ENCODE data around the gene NDST1.
A peak's percentile ranks its signal among the peaks of the same experiment; 100 is the strongest.

Gene NDST1

GRCh38 chr5:150489360-150490295, 18.3 kb upstream of the NDST1 start:
- peak; percentile 80 for DNase-seq (ENCODE audit: low spot score)

DNA sequence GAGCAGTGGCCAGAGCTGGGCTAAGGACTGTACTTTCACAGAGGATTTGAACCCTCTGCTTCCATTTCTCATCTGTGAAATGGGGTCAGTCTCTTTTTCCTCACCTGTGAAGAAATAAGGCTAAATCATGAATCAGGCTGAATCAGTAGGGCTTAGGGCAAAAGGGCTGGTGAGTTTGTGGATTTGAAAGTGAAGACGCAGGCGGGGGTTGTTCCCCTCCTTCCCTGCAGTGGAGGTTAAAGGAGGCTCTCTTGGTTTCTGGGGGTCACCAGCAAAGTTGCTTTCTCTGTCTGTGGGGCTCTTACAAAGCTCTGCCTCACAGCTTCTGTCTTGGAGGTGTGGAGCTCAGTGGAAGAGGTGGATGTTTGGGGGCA, 17.6 kb upstream of the NDST1 start:
- no peak for DNase-seq (ENCODE audit: low spot score)

GRCh38 chr5:150490754-150491153, 17.2 kb upstream of the NDST1 start:
- no peak for DNase-seq (ENCODE audit: low spot score)

DNA sequence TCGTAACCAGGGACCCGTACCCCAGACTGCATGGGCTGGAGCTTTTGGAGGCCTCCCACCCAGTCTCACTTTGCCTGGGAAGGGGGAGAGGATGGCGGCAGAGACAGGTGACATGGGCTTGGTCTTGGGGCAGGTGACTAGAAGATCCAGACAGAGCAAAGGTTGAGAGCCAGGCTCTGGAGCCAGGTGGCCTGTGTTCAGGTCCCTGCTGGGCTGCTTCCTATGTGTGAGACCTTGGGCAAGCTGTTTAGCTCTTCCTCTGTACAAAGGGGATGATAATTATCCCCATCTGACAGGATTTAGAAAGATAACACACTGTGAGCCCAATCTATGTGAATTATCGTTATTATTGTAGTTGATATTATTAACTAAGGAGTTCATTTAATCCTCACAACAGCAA, 16.1 kb upstream of the NDST1 start:
- DNase-seq (ENCODE audit: low spot score) = no peak

DNA sequence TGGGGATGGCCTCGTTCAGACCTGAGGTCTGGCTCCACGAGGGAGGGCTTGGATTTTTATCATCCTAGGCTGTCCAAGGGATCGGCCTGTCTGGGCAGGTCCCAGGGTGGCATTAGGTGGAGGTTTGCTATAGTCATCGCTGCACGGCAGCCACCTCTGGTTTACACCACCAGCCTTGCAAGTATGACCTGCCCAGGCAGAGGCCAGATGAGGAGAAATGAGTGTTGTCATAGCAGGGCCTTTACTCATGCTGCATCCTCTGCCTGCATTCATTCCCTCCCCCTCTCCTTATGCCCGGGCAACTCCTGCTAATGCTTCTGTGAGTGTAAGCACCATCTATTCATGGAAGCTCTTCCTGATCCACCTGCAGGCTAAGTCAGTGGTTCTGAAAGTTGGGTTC, 15.3 kb upstream of the NDST1 start:
- no peak for DNase-seq (ENCODE audit: low spot score)

DNA sequence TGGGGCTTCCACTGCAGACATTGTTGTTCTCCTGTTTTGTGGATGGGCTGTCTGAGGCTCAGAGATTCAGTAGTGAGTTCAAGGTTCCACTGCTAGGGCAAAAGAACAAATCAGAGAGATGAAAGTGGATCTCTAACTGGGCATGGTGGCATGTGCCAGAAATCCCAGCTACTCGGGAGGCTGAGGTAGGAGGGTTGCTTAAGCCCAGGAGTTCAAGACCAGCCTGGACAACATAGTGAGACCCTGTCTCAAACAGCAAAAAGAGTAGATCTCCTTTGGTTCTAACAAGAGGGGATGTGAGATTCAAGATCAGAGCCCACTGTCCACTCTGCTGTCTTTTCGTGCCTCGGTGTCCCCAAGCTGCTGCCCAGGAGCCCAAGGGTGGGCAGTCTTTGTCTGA, 11.8 kb upstream of the NDST1 start:
- DNase-seq (ENCODE audit: low spot score) = no peak

- no peak for DNase-seq (ENCODE audit: low spot score)
These were observed 11.4 kb upstream of the NDST1 start for GRCh38 chr5:150496534-150496933.

GRCh38 chr5:150497274-150497988, 10.5 kb upstream of the NDST1 start:
- no peak for DNase-seq (ENCODE audit: low spot score)

DNA sequence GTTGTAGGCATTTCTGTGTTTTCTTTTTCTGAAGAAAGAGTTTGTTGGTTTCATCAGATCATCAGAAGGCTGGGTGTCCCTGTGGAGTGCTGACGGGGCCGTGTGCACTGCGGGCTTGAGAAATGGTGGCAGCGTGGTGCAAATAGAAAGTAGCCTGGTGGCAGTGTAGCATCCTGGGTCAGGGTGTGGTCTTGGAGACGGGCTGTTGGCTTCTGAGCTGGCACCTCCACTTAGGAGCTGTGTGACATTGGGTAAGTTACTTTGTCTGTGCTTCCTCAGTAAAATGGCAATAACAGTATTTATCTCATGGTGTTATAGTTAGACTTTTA, 10.0 kb upstream of the NDST1 start:
- DNase-seq (ENCODE audit: low spot score) = no peak

DNA sequence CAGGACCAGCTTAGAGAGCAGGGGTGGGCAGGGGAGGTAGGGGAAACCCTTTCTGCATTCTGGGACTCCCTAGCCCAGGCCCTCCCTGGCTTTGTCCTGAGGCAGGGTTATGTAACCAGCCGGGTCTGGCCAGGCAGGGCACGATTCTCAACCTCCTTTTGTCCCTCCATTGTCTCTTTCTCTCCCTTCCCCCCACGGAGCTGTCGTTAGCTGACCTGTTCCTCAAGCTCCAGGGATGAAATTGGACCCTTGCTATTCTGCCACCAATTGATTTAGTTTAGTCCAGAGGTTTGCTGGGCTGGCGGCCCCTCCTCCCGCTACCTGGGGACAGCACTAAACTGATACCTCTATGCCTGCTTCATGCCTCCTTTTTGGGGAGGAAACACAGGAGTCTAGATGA, 9.4 kb upstream of the NDST1 start:
- DNase-seq (ENCODE audit: low spot score) = no peak

GRCh38 chr5:150498971-150499370, 9.0 kb upstream of the NDST1 start:
- no peak for DNase-seq (ENCODE audit: low spot score)

DNA sequence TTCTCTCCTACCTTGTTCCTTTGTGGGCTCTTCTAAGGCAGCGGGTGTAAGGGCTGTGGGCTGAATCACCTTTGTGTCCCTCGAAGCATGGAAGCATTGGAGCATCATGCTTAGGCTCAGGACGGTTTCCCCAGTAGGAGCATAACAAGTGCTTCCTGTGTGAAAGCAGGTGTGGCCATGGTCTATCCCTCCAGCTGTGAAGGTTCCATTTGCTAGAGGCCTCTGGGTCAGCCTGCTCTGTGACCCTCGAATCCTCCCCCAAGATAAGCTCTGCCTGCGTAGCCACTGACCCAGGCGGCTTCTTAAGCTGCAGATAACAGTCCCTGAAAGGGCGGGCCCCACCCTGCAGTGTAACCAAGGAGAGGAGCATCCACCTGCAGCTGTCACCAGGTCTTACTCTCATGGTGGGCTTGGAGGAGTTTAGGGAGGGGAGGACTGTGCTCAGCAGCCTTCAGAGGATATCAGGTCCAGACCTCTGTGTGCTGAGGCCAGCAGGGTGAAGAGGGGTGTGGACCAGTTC, 8.4 kb upstream of the NDST1 start:
- DNase-seq (ENCODE audit: low spot score) = no peak

GRCh38 chr5:150500328-150500841, 7.5 kb upstream of the NDST1 start:
- DNase-seq (ENCODE audit: low spot score) = no peak

- peak; percentile 83 for DNase-seq (ENCODE audit: low spot score)
These were observed 7.0 kb upstream of the NDST1 start for GRCh38 chr5:150500905-150501304.

DNA sequence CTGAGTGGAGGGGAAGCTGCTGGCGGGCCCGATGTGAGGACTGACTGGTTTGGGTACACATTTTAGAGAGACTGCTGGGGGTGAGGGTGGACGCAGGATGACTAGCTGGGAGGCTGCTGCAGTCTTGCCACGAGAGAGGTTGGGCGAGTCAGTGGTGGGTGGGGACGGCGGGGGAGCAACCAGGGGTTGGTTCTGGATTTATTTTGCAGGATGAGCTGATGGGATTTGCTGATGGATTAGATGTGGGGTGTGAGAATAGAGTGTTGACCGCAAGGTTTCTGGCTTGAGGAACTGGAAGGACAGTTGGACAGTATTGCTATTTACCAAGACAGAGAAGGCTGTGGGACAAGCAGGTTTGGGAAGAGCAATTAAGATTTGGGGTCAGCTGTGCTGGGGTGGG, 5.8 kb upstream of the NDST1 start:
- no peak for DNase-seq (ENCODE audit: low spot score)

DNA sequence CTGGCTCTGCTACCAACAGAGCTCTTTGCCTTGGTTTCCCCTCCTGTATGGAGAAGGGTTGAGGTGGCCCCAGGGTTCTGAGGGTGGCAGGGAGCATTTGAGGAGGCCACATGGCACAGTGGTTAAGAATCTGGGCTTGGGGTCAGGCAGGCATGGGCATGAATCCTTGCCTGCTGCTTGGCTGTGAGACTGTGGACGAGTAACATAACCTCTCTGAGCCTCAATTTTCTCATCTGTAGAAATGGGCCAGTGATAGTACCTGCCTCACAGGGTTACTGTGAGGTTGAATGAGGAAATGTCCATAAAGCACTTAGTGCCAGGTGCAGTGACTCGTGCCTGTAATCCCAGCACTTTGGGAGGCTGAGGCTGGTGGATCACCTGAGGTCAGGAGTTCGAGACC, 5.1 kb upstream of the NDST1 start:
- no peak for DNase-seq (ENCODE audit: low spot score)

DNA sequence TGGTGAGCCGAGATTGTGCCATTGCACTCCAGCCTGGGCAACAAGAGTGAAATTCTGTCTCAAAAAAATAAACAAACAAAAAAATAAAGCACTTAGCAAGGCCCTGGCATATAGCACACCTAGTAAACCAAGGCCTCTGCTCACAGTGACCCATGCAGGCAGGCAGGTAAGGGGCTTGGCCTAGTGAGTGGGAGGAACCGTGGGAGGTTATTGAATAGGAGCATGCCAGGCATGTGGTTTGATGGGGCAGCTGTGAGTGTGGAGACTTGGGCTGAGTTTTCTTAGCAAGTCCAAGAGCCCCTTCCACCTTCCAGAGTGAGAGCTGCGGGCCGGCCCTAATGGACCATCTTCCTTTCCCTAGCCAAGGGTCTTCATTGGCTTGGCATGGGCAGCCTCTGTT, 4.5 kb upstream of the NDST1 start:
- no peak for DNase-seq (ENCODE audit: low spot score)

- DNase-seq (ENCODE audit: low spot score) = no peak
These were observed 3.8 kb upstream of the NDST1 start for GRCh38 chr5:150503977-150504620.

DNA sequence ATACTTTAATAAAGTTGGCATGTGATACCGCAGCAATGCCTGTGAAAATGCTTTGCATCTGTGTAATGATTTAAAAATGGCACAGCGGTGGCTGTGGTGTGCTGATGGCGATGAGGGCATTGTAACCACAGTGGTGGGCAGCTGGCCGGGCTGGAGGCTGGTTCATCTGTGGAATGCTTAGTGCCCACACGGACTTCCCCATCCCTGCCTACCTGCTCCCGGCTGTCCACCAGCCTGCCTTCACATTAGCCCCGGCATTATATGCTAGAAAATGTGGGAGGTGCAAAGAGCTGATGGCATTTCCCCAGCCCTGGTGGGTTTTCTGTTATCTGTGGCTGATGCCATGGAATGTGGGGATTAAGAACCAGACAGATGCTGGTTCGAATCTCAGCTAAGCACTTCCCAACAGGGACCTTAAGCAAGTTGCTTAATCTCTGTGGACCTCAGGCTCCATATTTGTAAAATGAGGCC, 2.9 kb upstream of the NDST1 start:
- no peak for DNase-seq (ENCODE audit: low spot score)

DNA sequence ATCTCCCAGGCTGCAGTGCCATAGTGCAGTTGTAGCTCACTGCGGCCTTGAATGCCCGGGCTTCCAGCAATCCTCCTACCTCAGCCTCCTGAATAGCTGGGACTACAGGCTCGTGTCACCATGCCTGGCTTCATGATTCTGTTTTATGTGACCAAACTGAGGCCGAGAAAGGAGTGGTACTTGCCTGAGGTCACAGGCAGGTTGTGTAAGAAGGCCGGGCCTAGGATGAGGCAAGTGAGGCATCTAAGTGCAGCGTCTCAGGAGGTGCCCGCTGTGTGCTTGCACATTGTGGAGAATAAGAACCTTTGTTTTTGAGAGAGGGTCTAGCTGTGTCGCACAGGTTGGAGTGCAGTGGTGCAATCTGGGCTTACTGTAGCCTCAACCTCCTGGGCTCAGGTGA, 2.1 kb upstream of the NDST1 start:
- DNase-seq (ENCODE audit: low spot score) = no peak

GRCh38 chr5:150506571-150507473, 1.1 kb upstream of the NDST1 start:
- DNase-seq (ENCODE audit: low spot score) = no peak

- DNase-seq (ENCODE audit: low spot score) = no peak
These were observed 328 bp downstream of the NDST1 start for GRCh38 chr5:150508277-150508640.

Measured in putamen (tissue), 1 donor.